GM20000 (cell line): ENCODE results near the gene ARFGEF2.

Experiments
- DNase-seq: peaks from one replicate; pipeline ENCODE4 v3.0.0; 2012; ENCODE audit warnings: low spot score
- CTCF ChIP-seq: IDR thresholded peaks from 2 replicates; pipeline ENCODE4 v1.5.1; 2012; ENCODE audit warnings: mild to moderate bottlenecking, control low read depth; ENCODE audit errors: extremely low read depth, missing control alignments

Gene ARFGEF2

GRCh38 chr20:48937674-48938073 is 16.2 kb downstream of the ARFGEF2 start:
- no peak for DNase-seq
- no peak for TF ChIP-seq CTCF

- no peak for TF ChIP-seq CTCF
- no peak for DNase-seq
Measured at GRCh38 chr20:48938670-48939069, 17.2 kb downstream of the ARFGEF2 start.

GRCh38 chr20:48940170-48940569 is 18.7 kb downstream of the ARFGEF2 start:
- TF ChIP-seq CTCF, result no peak
- DNase-seq, result no peak

GRCh38 chr20:48941467-48941866 is 20.0 kb downstream of the ARFGEF2 start:
- no peak for DNase-seq
- TF ChIP-seq CTCF, result no peak

GRCh38 chr20:48942730-48943129 is 21.2 kb downstream of the ARFGEF2 start:
- no peak for TF ChIP-seq CTCF
- DNase-seq, result no peak

GRCh38 chr20:48944663-48945297 is 23.3 kb downstream of the ARFGEF2 start:
- no peak for DNase-seq

GRCh38 chr20:48945840-48946514 is 24.5 kb downstream of the ARFGEF2 start:
- no peak for TF ChIP-seq CTCF
- no peak for DNase-seq

More at GRCh38 chr20:48944663-48945297, 23.3 kb downstream of the ARFGEF2 start:
- TF ChIP-seq CTCF, result no peak
